Measurements from ENCODE around the gene KMT5B. TPM values are rescaled to one million over a fixed set of nuclear protein-coding genes. Genes with fewer than 3 reads are reported as not detected.

The KMT5B gene
- total RNA-seq, 1 donor from 2014 or later, result 16.3 TPM

DNA sequence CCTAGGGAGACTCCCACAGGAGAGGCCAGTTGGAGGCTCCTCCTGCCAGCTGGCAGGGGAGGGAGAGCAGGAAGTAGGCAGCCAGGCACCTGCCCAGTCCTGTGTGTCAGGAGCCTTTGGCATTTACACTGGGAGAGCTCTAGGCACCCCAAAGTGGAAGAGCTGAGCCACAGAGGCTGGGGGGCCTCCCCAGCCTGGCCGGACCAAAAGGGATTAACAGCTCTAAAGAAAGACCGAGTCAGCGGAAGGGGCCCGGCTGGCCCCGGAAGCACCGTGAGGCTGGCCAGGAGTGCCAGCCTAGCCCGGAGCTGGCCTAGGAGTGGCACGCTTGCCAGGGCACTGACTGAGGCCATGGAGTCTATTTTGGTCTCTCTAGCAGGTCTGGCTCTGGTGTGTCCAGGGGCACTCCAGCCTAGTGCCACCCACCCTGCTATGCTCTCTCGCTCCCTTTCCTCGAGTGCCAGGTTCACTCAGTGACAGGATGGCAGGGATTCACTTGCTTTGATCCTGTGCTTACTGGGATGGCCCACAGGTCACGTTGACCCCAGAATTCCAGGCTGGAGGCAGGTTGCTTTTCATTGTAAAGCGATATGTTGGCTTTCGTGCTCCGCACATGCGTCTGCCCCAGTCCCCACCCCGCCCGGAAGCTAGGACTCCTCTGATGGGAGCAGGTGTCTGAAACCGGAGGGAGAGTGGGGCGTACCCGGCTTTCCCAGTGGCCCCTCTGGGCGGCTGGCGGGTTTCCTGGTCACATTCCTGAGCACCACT is 3.3 kb upstream of the KMT5B start:
- DNase-seq (ENCODE audit: low read depth in 2 of 2), result no peak

DNA sequence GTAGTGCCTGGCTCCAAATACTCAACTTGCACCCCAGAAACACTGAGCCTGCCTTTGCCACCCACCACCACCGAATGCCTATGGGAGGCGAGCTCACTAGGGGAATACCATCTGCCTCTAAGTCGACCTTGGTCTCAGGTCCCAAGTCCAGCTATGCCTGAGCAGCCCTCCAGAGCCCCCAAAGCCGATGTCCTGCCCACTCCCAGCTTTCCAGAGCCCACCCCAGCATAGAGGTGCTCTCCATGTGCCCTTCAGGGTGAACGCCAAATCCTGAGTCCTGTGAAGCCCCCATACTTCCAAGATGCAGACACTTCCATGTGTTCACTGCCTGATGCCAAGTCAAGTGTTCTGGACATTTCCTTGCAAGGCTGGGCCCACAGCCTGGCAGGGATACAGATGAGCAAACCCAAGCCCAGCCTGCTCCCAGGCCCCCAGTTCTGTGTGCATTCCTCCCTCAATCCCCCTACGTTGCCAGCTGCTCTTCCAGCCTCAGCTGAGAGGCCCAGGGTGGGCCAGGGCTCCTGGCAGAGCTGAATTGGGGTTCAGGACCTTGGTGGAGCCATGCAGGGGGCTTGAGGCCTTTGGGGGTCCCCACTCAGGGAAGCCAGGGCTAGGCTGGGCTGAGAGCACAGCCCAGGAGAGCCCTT is 2.6 kb upstream of the KMT5B start:
- no peak for DNase-seq (ENCODE audit: low read depth in 2 of 2)

DNA sequence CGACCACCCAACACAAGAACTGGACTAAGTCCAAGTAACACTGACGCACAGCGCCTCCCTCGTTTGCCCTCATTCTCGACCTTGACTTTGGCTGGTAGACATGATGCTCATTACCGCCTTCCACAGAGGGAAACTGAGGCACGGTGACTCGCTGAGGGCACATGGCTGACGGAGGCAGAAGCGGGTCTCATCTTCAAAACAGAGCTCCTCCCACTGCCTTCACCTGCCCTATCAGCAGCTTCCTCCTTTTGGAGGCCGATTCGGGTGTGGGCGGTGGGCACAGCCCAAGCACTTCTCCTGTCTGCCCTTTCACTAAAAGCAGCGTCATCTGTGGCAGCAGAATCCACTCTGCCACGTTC is 2.0 kb upstream of the KMT5B start:
- DNase-seq (ENCODE audit: low read depth in 2 of 2), result no peak

DNA sequence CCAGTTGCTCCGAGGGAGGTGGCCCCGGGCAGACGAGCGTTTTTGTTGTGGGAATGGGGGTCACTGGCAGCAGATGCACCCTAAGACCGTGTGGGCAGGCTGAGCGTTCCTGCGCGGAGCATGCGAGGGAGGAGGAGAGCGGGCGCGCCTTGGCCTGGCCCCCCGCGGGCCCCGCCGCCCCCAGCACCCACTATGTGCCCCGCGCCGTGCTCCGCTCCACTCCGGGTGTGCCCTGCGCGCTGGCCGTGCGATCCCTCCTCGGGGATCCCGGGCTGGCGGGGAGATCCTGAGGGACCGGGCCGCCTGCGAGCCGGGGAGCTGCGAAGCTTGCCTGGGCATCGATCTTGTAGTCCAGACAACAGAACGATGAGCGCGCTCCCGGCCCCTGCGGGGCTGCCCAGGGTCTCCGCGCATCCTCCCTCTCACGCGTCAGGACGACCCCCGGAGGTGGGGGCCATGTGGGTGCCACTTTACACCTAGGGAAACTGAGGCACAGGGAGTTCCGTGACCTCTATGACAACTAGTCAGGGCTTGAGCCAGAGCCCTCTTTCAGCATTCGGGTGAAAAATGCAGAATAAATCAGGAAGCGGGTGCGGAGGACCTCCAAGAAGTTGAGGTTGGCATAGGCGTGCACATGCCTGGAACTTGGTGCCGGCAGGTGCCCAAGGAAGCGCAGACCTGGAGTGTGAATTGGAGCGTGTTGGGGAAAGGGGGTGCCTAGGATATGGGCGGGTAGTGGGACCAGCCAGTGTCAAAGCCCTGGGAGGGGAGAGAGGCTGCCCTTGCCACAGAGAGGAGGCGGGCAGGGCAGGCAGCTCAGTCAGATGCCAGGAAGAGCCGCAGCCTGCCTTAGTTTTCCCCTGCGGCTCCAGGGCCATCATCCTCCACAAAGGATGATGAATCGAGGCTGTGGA is 1.3 kb upstream of the KMT5B start:
- no peak for DNase-seq (ENCODE audit: low read depth in 2 of 2)

DNA sequence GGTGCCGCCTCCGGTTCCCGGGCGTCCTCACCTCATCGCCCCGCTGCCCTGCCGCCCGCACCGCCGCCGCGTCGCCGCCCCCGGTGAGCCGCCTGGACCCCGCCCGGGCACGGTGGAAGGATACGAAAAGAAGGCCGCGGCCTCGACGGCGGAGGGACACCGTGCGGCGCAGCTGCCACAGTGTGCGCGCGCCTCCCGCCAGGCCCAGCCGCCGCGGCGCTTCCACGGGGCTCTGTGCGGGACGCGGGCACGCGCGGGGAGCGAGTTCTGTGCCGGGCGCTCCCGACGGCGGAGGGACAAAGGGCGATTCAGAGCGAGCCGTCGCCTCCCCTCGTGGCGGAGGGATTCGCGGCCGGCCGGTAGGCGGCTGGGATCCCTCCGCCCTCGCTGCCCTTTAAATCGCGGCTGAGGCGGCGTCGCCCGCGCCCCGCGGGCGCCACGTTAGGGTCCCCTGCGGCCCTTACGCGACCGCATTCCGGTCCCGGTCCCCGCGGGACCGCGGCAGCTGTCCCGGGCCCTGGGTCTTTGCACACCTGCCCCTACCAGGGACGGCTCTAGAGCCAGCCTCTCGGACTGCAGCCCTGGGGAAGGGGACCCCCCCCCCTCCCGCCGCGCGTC is 568 bp upstream of the KMT5B start:
- DNase-seq (ENCODE audit: low read depth in 2 of 2), result peak; percentile 92 to 98

DNA sequence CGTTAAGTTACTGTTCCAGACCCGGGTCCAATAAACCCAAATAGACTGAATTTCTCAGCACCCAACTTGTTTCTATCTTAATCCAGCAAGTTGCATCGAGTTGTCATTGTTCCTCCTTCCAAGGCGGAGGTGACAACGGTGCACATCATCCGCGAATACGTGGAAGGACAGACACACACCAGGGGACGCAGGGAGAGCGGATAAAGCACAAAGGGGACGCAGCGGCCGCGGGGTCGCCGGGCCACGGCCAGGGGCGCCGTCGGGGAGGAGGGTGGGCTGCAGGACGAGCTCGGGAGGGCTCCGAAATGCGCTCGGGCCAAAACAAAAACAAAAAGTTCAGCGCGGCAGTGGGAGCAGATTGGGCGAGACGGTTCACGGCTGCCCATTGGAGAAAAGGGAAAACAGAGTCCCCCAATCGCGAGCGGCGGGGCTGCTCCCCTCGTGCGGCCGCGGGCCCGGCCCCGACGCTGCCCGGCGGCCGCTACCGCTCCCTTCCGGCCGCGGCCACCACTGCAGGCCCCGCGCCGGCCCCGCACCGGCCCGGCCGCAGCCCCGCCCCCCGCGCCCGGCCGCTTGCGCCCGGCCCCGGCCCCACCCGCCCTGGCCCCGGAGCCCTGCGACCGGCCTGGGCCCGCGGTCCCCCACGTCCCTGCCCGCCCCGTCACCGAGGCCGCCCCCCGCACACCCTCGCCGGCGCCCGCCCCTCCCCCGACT is 518 bp downstream of the KMT5B start:
- DNase-seq (ENCODE audit: low read depth in 2 of 2), result peak; percentile 55 to 82

DNA sequence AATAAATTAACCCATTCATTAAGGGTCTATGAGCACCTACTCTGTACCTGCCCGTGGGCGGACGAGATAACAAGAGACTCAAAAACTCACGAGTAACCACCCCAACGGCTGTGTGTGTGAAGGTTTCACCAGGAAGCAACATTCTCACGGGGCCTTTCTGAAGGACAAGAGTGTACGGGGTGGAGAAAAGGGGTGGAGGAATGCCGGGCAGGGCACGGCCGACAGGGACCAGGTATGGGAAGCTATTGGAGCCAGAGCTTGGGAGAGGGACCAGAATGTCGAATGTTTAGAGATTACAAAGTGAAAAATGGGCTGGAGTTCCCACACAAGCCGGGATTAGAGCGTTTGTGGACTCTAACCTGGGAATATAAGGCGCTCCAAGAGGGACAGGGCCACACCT is 1.6 kb downstream of the KMT5B start:
- DNase-seq (ENCODE audit: low read depth in 2 of 2), result no peak

DNA sequence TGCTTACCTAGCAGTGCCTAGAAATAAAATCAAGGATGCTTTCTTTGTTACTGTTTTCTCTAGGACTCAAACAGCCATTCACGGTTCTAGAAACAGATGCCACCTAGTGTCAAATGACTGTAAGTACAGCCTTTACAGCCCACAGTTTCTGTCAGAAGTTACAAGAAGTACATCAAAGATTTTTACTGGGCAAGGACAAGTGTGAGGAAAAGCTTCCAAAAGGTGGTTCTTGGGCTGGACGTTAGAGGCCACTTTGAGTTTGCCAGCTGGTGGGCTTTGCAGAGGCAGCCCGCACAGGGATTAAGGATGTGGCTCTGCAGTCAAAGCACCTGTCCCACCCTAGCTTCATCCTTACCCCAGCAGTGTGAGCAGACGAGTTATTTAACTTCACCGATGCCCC is 6.9 kb downstream of the KMT5B start:
- peak; percentile 46 to 68 for DNase-seq (ENCODE audit: low read depth in 2 of 2)

DNA sequence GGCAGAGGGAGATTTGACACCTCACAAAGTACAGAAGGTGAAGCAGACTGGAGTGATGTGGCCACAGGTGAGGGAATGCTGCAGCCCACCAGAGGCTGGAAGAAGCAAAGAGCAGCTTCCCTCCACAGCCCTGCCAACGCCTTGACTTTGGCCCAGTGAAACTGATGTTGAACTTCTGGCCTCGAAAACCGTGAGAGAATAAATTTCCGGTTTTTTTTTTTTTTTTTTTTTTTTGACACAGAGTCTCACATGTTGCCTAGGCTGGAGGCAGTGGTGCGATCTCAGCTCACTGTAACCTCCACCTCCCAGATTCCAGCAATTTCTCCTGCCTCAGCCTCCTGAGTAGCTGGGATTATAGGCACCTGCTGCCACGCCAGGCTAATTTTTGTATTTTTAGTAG is 8.7 kb downstream of the KMT5B start:
- no peak for DNase-seq (ENCODE audit: low read depth in 2 of 2)

DNA sequence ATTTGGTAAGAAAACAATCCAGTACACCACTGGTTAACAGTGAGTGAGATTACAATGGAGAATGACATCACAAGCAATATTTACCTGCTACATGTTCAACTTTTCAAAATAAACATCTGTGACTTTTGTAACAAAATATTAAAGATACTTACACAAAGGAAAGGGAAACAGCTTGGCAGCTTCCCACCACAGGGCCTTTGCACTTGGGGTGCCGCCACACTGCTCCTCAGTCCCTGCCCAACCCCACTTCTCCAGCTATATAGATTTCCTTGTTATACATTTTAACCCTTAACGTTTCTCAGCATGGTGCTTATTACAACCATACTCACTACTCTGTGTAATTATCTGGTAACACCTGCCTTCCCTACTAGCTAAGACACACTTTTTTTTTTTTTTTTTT is 10.9 kb downstream of the KMT5B start:
- DNase-seq (ENCODE audit: low read depth in 2 of 2), result no peak

DNA sequence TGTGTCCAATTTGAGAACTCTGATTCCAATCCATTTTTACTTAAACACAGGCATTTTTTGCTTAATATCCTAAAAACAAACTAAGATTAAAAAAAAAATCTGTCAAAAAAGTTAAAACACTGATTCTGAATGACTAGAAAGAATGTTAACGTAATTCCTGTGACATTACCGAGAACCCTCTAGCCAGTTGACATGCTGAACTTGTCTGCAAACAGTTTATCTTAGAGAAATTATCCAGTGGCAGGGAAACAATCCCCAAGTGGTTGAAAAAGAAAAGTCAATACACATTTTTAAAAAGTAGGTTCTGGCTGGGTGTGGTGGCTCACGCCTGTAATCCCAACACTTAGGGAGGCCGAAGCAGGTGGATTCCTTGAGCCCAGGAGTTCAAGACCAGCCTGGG is 11.6 kb downstream of the KMT5B start:
- DNase-seq (ENCODE audit: low read depth in 2 of 2), result no peak

DNA sequence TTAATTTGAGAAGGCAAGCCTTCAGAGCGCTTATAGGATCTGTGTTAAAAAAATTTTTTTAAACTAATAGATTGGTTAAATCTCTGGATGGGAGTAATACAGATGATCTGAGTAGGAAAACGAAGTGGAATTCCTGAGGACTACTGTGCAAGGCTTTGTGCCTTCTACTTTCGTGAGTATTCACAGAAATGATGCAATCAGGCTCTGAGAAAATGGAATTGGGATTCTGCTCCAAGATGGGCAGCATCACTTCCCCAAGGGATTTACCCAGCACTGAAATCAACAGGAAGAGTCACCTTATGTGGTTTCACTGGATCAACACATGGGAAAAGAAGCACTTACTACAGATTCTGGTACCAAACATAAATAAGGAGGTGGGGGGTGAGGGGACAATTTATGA is 12.5 kb downstream of the KMT5B start:
- DNase-seq (ENCODE audit: low read depth in 2 of 2), result no peak

DNA sequence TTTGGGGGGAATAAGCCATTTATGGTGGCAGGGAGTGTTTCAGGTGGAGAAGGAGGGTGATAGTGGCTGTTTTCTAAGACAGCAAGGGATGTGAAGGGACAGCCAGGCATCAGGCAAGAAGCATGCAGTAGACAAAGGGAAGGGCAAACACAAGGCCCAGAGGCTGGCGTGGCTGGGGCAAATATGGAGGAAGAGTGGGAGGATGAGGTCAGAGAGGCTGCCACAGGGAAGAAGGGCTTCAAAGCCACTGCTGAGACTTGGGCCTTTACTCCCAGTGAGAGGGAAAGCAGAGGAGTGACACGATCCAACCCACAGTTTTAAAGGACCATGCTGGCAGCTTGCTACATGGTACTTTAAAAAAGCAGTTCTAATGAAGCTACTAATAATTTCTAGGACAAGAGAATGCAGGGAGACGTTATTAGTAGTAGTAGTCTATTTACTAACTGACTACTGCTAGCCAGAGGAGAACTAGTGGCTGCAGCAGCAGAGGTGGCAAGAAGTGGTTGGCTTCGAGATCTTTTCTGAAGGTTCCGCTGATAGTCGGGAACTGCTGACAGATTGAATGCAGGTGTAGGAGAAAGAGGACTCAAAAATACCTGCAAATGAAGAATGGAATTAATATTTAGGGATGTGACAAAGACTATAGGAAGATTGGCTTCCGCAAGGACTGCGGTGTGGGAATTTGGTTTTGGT is 13.7 kb downstream of the KMT5B start:
- DNase-seq (ENCODE audit: low read depth in 2 of 2), result no peak

DNA sequence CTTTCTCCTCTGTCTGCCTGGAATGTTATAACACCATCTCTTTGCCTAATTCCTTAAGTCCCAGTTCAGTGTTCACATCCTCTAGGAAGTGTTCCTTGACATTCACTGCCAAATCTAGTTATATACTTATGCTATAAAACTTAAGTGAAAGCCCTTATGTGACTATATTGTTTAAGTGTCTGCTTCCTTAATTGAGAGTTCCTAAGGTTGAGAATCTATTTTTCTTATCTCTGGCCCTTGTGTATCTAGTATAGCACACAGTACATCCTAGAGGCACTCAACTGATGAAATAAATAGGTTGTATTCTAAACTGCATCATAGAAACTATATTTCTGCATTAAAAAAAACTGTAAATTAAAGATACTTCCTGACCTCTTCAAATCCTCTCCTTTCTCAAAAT is 16.9 kb downstream of the KMT5B start:
- no peak for DNase-seq (ENCODE audit: low read depth in 2 of 2)

DNA sequence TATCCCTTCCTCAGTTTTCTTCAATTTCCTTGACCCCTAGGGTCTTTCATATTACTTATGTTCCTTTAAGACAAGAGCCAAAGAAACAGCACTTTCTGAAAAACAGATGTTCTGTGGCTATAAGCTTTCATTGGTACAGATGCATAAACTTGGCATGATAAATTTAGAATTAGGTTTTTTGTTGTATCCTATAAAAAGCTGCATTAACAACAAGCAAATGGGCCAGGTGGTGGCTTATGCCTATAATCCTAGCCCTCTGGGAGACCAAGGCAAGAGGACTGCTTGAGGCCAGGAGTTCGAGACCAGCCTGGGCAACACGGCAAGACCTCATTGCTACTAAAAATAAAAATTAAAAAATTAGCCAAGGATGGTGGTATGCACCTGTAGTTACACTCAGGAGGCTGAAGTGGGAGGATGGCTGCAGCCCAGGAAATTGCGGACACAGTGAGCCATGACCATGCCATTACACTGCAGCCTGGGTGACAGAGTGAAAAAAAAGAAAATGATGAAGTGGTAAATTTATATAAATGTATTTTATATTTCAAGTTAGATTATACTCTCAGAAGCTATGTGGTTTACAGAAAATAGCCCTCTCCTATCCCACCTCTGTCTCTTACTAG is 18.3 kb downstream of the KMT5B start:
- no peak for DNase-seq (ENCODE audit: low read depth in 2 of 2)

DNA sequence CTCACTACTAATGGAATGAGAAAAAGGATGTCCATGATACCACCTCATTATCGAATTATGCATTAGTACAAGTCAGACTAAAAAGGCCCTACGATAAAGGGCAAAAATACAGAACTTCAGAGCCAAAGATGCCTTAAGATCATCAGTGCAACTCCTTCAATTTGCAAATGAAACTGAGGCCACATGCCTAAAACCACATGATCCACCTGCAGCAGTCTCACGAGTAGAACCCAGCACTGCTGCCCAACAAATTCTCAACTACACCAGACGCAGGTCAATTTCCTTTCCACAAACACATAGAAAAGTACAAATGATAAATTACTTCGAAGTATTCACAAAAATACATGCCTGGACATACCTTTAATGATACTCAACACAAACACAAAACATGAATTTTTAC is 20.1 kb downstream of the KMT5B start:
- no peak for DNase-seq (ENCODE audit: low read depth in 2 of 2)

DNA sequence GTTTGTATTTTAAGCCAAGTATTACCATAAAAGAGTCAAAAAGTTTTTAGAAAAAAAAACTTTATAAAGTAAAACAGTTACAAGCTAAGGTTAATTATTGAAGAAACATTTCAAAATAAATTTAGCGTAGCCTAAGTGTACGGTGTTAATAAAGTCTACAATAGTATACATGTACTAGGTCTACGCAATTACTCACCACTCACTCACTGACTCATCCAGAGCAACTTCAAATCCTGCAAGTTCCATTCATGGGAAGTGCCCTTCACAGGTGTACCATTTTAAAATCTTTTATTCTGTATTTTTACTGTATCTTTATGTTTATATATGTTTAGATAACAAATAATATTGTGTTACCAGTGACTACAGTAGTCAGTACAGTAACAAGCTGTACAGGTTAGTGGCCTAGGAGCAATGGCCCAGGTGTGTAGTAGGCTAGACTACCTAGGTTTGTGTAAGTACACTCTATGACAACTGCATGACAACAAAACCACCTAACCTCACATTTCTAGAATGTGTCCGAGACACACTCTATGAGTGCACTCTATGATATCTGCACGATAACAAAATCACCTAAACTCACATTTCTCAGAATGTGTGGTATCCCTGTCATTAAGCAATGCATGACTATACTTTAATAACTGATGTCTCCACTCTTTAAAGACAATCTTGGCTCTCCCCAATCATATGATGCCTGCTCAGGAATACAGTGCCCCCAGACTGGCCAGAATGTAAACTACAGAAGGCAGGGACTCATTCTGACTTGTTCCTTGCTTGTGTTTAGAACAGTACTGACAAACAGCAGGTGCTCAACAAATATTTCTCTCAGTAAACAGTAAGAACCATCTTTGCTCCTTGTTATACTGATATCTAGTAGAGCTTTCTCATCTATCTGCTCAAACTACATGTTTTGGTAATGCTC is 21.2 kb downstream of the KMT5B start:
- no peak for DNase-seq (ENCODE audit: low read depth in 2 of 2)

DNA sequence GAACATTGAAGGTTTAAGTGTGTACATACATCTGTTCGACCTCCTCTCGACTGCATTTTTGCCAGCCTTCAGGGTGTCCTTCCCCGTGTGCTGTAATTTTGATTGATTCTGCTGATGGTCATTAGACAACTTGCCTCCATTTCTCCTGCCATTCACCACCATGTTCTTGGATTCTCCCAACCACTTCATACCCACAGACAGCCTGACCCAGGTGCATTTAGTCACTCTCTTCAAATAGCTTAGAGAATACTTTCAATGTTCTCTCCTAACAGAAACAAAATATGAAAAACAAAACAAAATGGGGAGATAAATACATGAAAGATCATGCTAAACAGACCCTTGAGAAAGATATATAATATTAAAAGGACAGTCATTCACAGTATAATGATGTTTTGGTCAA is 23.2 kb downstream of the KMT5B start:
- no peak for DNase-seq (ENCODE audit: low read depth in 2 of 2)

DNA sequence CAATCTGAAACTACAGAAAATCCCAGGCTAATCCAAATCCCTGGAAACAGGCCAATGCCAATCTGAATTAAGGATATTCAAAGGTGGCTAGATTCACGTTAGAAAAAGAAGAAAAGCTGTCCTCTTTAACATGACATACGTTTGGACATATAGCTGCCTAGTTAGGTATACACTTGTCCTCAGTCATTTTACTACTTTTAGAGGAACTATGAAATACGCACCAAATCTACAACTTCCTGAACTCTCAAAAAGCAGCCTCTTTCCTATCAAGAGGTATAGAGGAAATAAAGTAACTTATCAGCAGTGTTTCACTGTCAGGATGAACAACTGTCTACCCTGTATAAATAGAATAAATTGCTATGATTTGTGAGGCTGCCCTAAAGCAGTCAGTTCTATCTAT is 24.0 kb downstream of the KMT5B start:
- DNase-seq (ENCODE audit: low read depth in 2 of 2), result no peak

Data from dermis microvascular lymphatic vessel endothelial cell (primary cell).